Measurements from ENCODE around the gene CDON.

CDON gene

GRCh38 chr11:126082251-126083109 lies 19.8 kb upstream of the CDON start:
- no peak overlapping the region for H3K4me3 ChIP-seq (replicated peaks; ENCODE audit: low read depth, low read length)
- no peak for TF ChIP-seq CTCF (IDR thresholded peaks at IDR 0.05; ENCODE audit: low read length, missing control alignments)

GRCh38 chr11:126081915-126082250 lies 19.2 kb upstream of the CDON start:
- TF ChIP-seq CTCF (IDR thresholded peaks at IDR 0.05; ENCODE audit: low read length, missing control alignments): no peak
- no peak for DNase-seq (ENCODE audit: low read depth)
- H3K4me3 ChIP-seq (replicated peaks; ENCODE audit: low read depth, low read length): no peak overlapping the region

More at GRCh38 chr11:126082251-126083109, 19.8 kb upstream of the CDON start:
- no peak for DNase-seq (ENCODE audit: low read depth)

GRCh38 chr11:126080161-126080941 lies 17.7 kb upstream of the CDON start:
- no peak for DNase-seq (ENCODE audit: low read depth)
- TF ChIP-seq CTCF (IDR thresholded peaks at IDR 0.05; ENCODE audit: low read length, missing control alignments): no peak
- no peak overlapping the region for H3K4me3 ChIP-seq (replicated peaks; ENCODE audit: low read depth, low read length)

GRCh38 chr11:126079621-126080124 lies 17.0 kb upstream of the CDON start:
- TF ChIP-seq CTCF (IDR thresholded peaks at IDR 0.05; ENCODE audit: low read length, missing control alignments): no peak
- DNase-seq (ENCODE audit: low read depth): no peak
- no peak overlapping the region for H3K4me3 ChIP-seq (replicated peaks; ENCODE audit: low read depth, low read length)

GRCh38 chr11:126076641-126077040 lies 14.0 kb upstream of the CDON start:
- TF ChIP-seq CTCF (IDR thresholded peaks at IDR 0.05; ENCODE audit: low read length, missing control alignments): no peak
- no peak overlapping the region for H3K4me3 ChIP-seq (replicated peaks; ENCODE audit: low read depth, low read length)
- no peak for DNase-seq (ENCODE audit: low read depth)

GRCh38 chr11:126072801-126073594 lies 10.3 kb upstream of the CDON start:
- TF ChIP-seq CTCF (IDR thresholded peaks at IDR 0.05; ENCODE audit: low read length, missing control alignments): no peak
- no peak overlapping the region for H3K4me3 ChIP-seq (replicated peaks; ENCODE audit: low read depth, low read length)
- DNase-seq (ENCODE audit: low read depth): no peak

Data from fibroblast of pulmonary artery (primary cell).